DMS114 treated with DMSO at 0.1 percent for 48 hours (cell line): ENCODE data around the gene CATSPERB.
"Not testable (repeated sequence)": the region's sequence is repeated elsewhere in the genome, so short reads cannot be mapped to it uniquely, and the experiment has no call there.

Experiments used
- DNase-seq: peaks from one replicate; lab custom pipeline; 2025; ENCODE audit not compliant: unreplicated experiment; lab: John Stamatoyannopoulos, UW

Gene CATSPERB

DNA sequence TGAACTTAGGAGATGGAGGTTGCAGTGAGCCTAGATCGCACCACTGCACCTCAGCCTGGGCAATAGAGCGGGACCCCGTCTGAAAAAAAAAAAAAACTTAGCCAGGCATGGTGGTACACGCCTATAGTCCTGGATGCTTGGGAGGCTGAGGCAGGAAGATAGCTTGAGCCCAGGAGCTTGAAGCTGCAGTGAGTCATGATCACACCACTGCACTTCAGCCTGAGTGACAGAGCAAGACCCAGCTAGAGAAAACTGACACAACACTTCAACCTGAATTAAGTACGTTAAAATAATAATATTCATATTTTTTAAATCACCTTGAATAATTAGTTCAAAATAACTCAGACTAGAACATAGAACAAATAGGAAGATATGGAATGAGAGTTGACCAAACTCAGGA, 5.7 kb upstream of the CATSPERB start:
- DNase-seq, result no peak

DNA sequence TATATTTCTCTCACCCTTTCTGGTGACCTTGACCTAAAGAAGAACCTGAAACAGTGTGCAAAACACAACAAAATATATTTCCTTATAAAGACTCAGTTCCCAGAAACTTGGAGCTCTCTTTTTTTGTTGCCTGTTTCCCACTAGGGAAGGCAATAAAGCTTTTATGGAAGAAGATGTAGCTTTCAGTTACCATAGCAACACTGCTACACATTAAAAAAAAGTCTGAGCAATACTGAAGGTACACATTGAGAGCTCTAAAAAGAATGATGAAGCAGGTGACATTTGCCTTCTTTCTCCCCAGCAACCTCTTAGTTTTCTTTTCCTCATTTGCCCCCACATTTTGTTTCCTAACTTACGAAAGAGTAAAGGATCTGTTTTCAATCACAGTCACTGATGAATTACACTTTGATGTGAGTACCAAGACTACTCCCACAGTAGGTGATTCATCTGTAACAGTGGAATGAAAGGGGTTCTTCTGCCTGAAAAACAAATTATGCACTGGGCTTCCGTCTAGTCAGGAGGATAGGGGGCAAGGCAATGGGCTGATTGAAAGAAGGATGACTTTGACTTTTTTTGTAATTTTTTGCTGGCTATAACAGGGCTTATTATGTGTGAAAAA, 1.1 kb upstream of the CATSPERB start:
- DNase-seq, result no peak

DNA sequence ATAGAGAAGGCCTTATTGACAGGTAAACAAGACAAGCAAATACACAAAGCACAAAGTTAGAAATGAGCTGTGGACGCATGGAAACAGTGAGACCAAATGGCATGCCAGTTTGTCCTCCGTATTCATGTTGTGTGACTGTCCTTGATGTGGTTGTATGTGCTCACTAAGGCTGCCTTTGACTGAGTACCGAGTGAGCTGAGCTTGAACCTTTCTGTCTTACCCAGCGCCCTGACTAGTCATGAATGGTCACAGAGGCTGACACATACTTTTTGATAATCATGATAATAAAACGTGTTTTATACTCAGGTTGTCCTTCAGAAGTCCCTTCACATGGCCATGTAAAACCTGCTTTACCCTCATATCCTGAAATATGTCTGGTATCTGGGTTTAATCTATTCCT, 553 bp upstream of the CATSPERB start:
- DNase-seq, result no peak

DNA sequence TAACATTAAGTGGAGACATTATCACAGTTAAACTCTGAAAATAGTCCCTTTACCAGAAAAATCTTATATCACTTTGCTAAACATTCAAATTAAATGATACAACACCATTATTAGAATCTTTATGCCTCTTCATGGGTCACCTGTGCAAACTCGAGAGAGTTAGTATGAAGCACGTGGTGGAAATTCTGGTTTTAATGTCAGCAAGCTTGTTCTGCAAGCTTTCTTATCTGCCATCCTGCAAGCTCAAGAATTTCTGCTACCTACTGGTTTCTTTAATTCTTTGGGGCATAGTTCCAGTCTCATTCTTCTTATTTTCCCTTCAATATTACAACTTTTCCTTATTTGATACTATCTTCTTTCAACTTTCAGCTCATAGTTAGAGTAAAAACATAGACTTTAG, 868 bp downstream of the CATSPERB start:
- DNase-seq, result no peak

DNA sequence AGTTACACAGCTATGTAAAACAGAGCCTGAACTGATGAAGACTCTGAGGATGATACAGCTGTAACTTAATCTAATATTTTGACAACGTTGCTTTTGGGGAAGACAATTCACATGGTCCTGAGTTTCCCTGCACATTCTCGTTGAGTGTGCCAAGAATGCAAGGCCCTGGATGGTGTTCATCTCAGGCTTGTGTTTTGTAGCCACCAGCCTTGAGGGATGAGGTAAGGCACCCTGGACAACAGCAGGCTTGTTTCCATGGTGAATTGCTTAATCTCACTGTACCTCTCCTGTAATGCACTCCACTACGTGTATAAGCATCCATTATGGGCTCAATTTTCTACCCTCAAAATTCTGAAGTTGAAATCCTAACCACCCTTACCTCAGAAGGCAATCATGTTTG, 2.1 kb downstream of the CATSPERB start:
- DNase-seq, result no peak

DNA sequence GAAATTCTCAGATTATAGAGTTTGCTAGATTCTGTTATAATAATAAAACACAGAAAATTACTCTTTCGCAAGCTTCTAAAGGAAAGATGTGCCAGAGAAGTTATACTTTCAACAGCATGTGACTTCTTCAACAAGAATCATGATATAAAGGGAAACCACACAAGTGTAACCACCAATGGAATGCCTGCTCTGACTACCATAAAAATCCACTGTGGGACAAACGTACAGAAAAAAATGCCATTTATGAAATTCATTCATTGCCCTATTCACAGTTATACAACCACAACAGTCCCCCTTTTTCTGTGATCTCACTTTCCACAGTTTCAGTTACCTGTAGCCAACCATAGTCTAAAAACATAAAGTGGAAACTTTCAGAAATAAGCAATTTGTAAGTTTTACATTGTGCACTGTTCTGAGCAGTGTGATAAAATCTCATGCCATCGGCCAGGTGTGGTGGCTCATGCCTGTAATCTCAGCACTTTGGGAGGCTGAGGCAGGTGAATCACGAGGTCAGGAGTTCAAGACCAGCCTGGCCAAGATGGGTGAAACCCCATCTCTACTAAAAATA, 3.2 kb downstream of the CATSPERB start:
- DNase-seq, result no peak

DNA sequence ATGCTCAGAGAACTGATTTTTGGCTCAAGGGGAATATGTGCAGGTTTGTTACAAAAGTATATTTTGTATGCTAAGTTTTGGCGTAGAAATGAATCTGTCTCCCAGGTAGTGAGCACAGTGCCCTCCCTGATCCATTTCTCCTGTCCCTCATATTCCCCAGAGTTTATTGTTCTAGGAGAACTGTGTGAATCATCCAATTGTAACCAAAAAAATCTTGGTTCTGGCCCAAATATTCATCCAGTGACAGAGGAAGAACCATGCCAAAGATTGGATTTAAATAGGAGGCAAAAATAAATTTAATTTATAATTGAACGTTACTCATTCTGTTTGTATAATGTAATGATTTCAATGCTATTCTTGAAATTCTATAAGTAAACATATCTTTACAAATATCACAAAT, 4.8 kb downstream of the CATSPERB start:
- no peak for DNase-seq

DNA sequence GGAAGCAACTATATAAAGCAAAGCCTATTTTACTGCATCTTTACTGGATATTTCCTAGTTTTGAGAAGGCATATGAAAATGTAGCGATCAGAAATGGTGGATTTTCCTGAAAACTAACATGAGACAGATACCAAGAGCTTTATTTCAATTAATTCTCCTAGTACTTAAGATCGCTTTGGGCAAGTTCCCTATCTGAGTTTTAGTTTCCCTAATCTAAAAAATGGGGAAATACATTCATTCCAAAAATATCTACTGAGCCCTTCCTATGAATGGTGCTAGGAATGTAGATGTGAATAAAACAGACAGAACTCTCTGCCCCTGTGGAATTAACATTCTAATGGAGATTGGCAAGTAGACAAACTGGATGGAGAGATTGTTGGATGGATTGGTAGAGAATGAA, 8.4 kb downstream of the CATSPERB start:
- DNase-seq, result no peak

DNA sequence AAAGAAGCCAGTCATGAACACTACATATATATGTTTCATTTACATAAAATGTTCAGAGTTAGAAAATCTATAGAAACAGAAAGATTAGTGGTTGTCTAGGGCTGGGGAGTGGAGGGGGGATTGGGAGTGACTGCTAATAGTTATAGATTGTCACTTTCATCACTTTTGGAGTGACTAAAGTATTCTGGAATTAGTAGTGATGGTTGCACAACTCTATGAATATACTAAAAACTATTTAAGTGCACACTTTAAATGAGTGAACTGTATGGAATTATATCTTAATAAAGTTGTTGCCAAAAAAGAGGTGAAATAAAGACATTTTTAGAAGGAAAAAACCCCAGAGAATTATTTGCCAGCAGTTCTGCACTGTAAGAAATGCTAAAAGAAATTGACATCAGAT, 9.5 kb downstream of the CATSPERB start:
- DNase-seq, result no peak

DNA sequence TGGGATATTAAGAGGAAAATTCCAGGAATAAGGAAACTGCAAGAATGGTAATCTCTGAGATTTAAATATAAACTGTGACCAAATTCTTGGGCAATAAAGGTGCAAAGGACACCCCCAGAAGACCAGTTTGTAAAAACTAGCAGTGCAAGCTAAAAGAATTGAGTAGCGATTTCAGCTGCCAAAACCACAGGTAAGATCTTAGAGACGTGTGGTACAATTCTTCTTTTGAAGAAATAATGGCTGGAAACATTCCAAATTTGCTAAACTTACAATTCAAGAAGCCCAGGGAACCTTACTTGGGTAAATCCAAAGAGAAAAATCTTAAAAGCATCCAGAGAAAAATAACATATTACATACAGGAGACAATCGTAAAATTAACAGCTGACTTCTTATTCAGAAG, 12.0 kb downstream of the CATSPERB start:
- no peak for DNase-seq

DNA sequence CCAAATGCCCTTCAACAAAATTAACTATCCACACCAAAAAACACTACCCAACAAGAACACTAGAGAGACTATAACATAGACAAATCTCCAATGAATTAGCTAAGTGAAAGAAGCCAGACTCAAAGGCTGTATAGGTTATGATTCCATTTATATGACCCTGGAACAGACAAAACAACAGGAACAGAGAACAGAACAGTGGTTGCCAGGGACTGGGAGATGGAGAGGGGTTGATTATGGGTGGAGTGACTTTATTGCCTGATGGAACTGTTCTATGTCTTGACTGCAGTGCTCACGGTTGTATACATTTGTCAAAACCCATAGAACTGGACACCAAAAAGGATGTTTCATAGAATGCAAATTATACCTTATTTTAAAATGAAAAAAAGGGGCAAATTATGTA, 14.9 kb downstream of the CATSPERB start:
- no peak for DNase-seq

DNA sequence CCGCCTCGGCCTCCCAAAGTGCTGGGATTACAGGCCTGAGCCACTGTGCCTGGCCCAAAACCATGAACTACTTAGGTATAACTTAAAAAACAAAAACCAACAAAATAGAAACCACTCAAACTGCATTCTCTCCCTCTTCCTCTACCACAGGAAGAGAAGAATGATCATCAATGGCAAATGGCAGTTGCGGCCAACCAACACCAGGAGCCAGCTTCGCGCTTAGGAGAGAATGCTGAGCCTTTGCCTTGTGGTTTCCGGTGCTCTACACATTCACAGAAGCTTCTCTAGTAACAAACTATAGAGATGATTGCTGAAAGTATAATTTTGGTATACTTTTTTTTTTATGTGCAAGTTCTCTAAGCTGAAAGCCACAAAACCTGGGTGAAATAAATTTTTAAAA, 17.1 kb downstream of the CATSPERB start:
- DNase-seq, result no peak

DNA sequence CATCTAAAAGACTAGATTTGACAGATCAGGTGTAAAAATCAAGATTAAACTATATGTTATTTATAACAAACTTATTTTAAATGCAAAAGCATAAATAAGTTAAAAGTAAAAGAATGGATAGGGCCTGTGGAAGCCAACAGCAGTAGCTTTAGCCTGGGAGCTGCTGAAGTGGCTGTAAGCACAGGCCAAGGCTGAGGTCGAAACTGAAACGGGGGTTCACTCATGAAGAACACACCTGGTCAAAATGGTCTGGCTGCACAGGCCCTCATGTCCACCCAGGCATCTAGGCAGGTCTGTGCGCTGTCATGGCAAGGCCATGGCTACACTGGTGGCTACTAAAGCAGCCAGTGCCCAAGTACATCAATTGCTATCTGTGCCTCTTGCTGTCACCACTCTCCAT, 23.1 kb downstream of the CATSPERB start:
- no peak for DNase-seq

DNA sequence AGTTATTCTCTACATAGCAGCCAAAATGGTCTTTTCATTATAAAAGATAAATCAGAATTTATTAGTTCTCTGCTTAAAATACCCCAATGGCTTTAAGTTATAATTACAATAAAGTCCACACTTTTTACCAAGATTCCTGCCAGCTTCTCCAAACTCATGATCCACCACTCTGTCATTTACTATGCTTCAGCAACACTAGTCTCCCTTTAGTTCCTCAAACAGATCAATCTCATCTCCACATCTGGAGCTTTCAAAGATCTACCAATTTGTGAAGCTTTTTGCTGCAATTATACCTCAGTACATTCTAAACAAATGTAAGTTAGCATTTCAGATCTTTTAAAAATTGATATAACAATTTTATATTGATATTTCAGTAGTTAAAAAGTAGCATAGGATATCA, 24.9 kb downstream of the CATSPERB start:
- no peak for DNase-seq

DNA sequence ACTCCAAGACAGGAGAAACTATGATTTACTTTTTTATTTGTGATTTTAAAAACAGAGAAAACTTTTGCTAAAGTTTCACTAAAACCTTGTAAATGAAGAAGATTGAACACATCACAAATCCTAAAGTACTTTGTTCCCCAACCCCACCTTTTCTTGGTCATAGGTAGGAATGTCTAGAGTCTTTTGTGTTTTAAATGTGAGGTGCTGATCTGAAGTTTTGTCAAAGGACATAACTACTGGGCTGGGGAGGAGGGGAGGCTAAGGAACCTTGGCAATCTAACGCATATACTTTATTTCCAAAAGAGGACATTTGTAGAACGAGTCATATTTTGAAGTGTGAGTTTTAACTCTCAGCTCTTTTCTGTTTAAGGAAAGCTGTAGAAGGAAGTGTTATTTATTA, 37.2 kb downstream of the CATSPERB start:
- DNase-seq, result no peak

DNA sequence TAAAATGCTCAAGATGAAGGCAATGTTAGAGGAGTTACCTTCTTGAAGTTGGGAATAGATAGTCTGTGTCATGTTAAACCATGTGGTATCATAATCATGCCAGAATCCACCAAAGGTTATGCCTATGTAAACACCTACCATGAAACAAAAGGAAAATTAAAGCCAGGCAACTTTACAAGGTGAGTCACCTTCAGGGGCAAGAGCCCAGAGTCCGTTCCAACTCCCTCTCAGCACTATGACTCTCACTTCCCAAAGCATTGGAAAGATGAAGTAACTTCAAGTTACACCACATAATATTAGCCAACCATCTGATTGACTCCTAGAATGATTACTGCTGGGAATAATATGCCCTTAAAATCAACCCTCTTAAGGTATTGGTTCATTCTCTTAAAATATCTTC, 38.5 kb downstream of the CATSPERB start:
- DNase-seq, result no peak

DNA sequence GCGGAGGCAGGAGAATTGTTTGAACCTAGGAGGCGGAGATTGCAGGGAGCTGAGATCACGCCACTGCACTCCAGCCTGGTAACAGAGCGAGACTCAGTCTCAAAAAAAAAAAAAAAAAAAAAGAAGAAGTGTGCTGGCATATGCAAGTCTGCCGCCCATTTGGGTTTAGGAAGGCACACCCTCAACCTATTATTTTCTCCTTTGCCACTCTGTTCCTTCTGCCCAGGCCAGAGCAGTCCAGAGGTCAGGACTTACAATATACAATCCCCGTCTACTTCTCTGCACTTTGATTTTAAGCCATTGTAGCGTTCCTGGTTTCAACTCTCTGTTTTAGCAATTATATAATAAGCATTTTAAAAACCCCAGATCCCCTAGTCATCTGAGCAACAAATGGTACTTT, 39.8 kb downstream of the CATSPERB start:
- no peak for DNase-seq

DNA sequence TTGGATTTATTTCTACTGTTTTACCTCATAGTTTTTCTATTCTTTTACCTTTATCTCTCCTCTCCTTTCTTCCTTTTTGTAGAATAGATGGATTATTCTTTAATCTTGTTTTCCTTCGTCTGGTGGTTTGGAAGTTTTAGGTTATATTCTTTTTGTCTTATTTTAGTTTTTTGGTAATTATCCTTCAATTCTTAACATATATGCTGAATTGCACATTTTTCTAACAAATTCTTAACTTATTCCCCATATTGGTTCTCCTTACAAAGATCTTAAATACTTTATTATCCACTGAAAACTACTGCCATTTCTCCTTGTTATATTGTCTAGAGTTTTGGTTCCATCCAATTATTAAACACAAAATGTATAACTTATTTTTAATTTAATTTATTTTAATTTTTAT, 42.3 kb downstream of the CATSPERB start:
- no peak for DNase-seq

DNA sequence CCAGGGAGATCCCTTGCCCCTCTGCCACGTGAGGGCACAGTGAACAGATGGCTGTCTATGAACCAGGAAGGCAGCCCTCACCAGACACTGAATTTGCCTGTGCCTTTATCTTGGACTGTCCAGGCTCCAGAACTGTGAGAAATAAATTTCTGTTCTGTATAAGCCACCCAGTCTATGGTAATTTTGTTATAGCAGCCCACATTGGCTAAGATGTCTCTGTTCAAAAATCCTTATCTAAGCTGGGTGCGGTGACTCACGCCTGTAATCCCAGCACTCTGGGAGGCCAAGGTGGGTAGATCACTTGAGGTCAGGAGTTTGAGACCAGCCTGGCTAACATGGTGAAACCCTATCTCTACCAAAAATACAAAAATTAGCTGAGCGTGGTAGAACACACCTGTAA, 44.5 kb downstream of the CATSPERB start:
- not testable (repeated sequence) for DNase-seq

DNA sequence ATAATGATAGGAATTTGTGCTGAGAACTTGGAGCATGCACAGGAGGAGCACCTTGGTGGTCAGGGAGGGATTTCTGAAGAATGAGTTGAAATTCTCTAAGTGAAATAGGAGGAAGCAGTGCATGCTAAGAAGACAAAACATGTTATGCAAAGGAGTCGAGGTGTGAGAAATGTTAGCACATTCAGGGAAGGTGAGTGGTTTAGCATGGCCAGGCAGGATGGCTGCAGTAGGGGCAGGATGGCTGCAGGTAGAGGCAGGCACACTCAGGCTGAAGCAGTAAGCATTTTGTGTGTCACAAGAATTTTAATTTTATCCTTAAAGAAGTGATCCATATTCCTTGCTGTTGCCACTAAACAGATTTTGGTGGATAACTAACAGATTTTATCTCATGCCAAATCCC, 46.3 kb downstream of the CATSPERB start:
- no peak for DNase-seq

DNA sequence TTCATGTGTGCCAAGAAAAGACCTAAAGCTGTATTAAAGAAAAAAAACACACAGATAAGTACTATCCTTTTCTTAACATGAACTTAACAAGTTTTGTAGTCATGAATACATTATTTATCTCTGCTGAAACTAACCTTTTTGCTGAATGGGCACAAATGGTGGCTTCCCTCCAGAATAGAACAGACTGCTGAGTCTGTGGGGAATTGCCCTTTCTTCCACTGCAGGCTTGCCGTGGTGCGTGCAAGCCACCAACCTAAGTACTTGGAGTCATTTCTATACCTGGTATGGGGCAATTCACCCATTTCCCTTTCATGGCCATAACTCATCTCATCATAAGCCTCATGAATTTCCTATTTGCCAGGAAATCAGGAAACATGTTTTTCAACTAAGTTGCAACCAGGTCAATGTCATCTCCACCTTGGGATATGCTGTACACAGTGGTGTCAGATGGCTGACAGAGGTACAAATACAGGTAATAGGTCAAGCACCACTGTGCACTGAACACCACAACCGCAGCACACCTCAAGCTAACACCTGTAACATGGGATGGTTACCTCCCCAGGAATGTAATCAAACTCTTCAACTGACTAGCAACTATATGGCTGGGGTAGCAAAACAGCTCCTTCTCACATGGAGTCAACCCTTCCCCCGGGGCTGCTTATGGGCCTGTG, 49.9 kb downstream of the CATSPERB start:
- no peak for DNase-seq

DNA sequence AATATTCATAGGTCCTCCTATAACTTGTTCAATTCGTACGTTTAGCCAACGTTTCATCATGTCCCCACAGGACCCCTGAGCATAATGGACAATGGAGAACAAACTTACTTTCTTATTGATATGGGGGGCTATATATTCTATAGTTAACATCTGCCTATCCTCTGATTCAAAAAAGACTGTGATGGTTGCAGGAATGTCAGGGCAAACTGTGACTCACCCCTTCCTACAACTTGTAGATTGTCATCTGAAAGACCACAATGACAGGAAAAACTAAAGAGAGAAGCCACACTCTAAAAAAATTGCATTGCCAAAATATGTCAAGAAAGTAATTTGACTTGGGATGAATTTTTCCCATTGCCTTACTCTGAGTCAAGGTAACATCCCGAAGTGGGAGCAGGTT, 50.8 kb downstream of the CATSPERB start:
- DNase-seq, result no peak

DNA sequence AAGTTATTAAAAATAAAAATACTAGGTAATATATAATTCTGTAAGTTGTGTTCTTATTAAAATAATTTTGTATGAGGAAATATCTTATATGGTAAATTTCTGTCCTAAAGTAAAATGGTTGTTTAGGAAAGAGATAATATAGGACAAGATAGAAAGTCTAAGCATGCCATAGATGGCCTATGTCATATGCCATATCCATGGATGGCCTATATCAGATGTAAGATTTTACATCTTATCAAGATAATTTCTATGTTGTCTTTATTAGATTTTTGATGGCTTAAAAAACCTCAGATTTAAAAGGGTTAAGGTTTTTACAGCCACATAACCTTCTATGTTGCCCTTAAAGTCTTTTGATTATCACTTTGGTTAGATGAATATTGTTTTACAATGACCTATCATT, 52.6 kb downstream of the CATSPERB start:
- DNase-seq, result no peak
